ENCODE results near the gene MED16. TPM values are rescaled to one million over a fixed set of nuclear protein-coding genes. Genes with fewer than 3 reads are reported as not detected.

The MED16 gene
- polyA plus RNA-seq, 3 donors from 2014 or later, result 44.2 to 112 (median 48.0) TPM

GRCh38 chr19:911197-912033, 18.4 kb upstream of the MED16 start:
- Mint-ChIP-seq H3K36me3 (peaks cover 0 to 4% (median 0%) of the 10 kb centered on the region in 3 donors), H3K9me3 (no peaks in the 10 kb centered on the region), H3K27me3 (ENCODE audit: low read depth in 3 of 3) (peaks cover 5 to 29% (median 13%) of the 10 kb centered on the region in 3 donors), H3K4me3 (peak overlapping the region; percentile 75 to 82 (median 77)), H3K27ac (peak overlapping the region; percentile 68 to 91 (median 88)), H3K4me1 (peaks cover 25 to 31% of the 10 kb centered on the region in 2 donors)
- DNase-seq, result no peak

GRCh38 chr19:907183-907853, 14.3 kb upstream of the MED16 start:
- Mint-ChIP-seq H3K9me3 (no peaks in the 10 kb centered on the region), H3K27me3 (ENCODE audit: low read depth in 3 of 3) (peaks cover 0 to 13% (median 2%) of the 10 kb centered on the region in 3 donors), H3K27ac (peak overlapping the region in 5 of 6 donors; percentile 17 to 96 (median 40)), H3K4me3 (no peak overlapping the region), H3K4me1 (peaks cover 25 to 29% of the 10 kb centered on the region in 2 donors), H3K36me3 (no peaks in the 10 kb centered on the region)
- no peak for DNase-seq

GRCh38 chr19:906480-906879, 13.5 kb upstream of the MED16 start:
- Mint-ChIP-seq H3K27ac (peak overlapping the region in 4 of 6 donors; percentile 23 to 82 (median 40)), H3K4me1 (peaks cover 25 to 29% of the 10 kb centered on the region in 2 donors), H3K36me3 (no peaks in the 10 kb centered on the region), H3K27me3 (ENCODE audit: low read depth in 3 of 3) (peaks cover 0 to 13% (median 2%) of the 10 kb centered on the region in 3 donors), H3K9me3 (no peaks in the 10 kb centered on the region), H3K4me3 (no peak overlapping the region)
- DNase-seq, result no peak

- DNase-seq, result no peak
- Mint-ChIP-seq H3K4me3 (no peak overlapping the region), H3K27me3 (ENCODE audit: low read depth in 3 of 3) (peaks cover 0 to 4% (median 2%) of the 10 kb centered on the region in 3 donors), H3K27ac (no peak overlapping the region), H3K4me1 (peaks cover 13 to 17% of the 10 kb centered on the region in 2 donors), H3K36me3 (no peaks in the 10 kb centered on the region), H3K9me3 (no peaks in the 10 kb centered on the region)
These were observed 11.6 kb upstream of the MED16 start for GRCh38 chr19:904545-904944.

GRCh38 chr19:903266-903797, 10.3 kb upstream of the MED16 start:
- no peak for DNase-seq
- peaks cover 0 to 2% (median 0%) of the 10 kb centered on the region in 3 donors for H3K27me3 Mint-ChIP-seq (ENCODE audit: low read depth in 3 of 3)
- no peaks in the 10 kb centered on the region for H3K9me3 Mint-ChIP-seq

GRCh38 chr19:902446-903226, 9.6 kb upstream of the MED16 start:
- Mint-ChIP-seq H3K4me1 (peaks cover 0 to 5% of the 10 kb centered on the region in 2 donors), H3K9me3 (no peaks in the 10 kb centered on the region), H3K27ac (peak overlapping the region in 2 of 6 donors; percentile 17 to 50), H3K36me3 (no peaks in the 10 kb centered on the region), H3K27me3 (ENCODE audit: low read depth in 3 of 3) (peaks cover 0 to 2% (median 0%) of the 10 kb centered on the region in 3 donors), H3K4me3 (no peak overlapping the region)
- DNase-seq, result no peak

More at GRCh38 chr19:903266-903797, 10.3 kb upstream of the MED16 start:
- Mint-ChIP-seq H3K4me1 (peaks cover under 1 to 5% of the 10 kb centered on the region in 2 donors), H3K36me3 (no peaks in the 10 kb centered on the region), H3K4me3 (no peak overlapping the region), H3K27ac (no peak overlapping the region)

GRCh38 chr19:902093-902370, 9.0 kb upstream of the MED16 start:
- Mint-ChIP-seq H3K9me3 (no peaks in the 10 kb centered on the region), H3K4me3 (no peak overlapping the region), H3K36me3 (no peaks in the 10 kb centered on the region), H3K27me3 (ENCODE audit: low read depth in 3 of 3) (peaks cover 0 to 2% (median 0%) of the 10 kb centered on the region in 3 donors), H3K27ac (no peak overlapping the region), H3K4me1 (peaks cover 0 to 3% of the 10 kb centered on the region in 2 donors)
- DNase-seq, result no peak

- Mint-ChIP-seq H3K4me1 (peaks cover 0 to 2% of the 10 kb centered on the region in 2 donors), H3K9me3 (no peaks in the 10 kb centered on the region), H3K27ac (no peak overlapping the region), H3K36me3 (no peaks in the 10 kb centered on the region), H3K27me3 (ENCODE audit: low read depth in 3 of 3) (peaks cover 0 to 6% (median 0%) of the 10 kb centered on the region in 3 donors), H3K4me3 (no peak overlapping the region)
- DNase-seq, result no peak
These were observed 8.5 kb upstream of the MED16 start for GRCh38 chr19:901216-902092.

GRCh38 chr19:900302-901111, 7.5 kb upstream of the MED16 start:
- Mint-ChIP-seq H3K27me3 (ENCODE audit: low read depth in 3 of 3) (peaks cover 0 to 7% (median 0%) of the 10 kb centered on the region in 3 donors), H3K4me1 (peaks cover 0 to 2% of the 10 kb centered on the region in 2 donors), H3K9me3 (no peaks in the 10 kb centered on the region), H3K4me3 (no peak overlapping the region), H3K27ac (no peak overlapping the region), H3K36me3 (no peaks in the 10 kb centered on the region)
- no peak for DNase-seq

- H3K27me3 Mint-ChIP-seq (ENCODE audit: low read depth in 3 of 3), result peaks cover 0 to 7% (median 0%) of the 10 kb centered on the region in 3 donors
- H3K27ac Mint-ChIP-seq, result no peak overlapping the region
- no peak overlapping the region for H3K4me3 Mint-ChIP-seq
- no peak for DNase-seq
- peaks cover 0 to 2% of the 10 kb centered on the region in 2 donors for H3K4me1 Mint-ChIP-seq
- H3K9me3 Mint-ChIP-seq, result no peaks in the 10 kb centered on the region
- H3K36me3 Mint-ChIP-seq, result no peaks in the 10 kb centered on the region
These were observed 7.0 kb upstream of the MED16 start for GRCh38 chr19:900043-900301.

- no peak for DNase-seq
- Mint-ChIP-seq H3K27me3 (ENCODE audit: low read depth in 3 of 3) (peaks cover 0 to 7% (median 0%) of the 10 kb centered on the region in 3 donors), H3K4me1 (peaks cover 0 to 2% of the 10 kb centered on the region in 2 donors), H3K36me3 (no peaks in the 10 kb centered on the region), H3K4me3 (no peak overlapping the region), H3K27ac (no peak overlapping the region), H3K9me3 (no peaks in the 10 kb centered on the region)
These were observed 6.5 kb upstream of the MED16 start for GRCh38 chr19:899336-900042.

- H3K27me3 Mint-ChIP-seq (ENCODE audit: low read depth in 3 of 3), result peaks cover 2 to 7% (median 3%) of the 10 kb centered on the region in 3 donors
- no peak overlapping the region for H3K4me3 Mint-ChIP-seq
- no peak for DNase-seq
- no peaks in the 10 kb centered on the region for H3K9me3 Mint-ChIP-seq
- H3K36me3 Mint-ChIP-seq, result no peaks in the 10 kb centered on the region
- H3K4me1 Mint-ChIP-seq, result peaks cover under 1 to 3% of the 10 kb centered on the region in 2 donors
- H3K27ac Mint-ChIP-seq, result no peak overlapping the region
These were observed 5.7 kb upstream of the MED16 start for GRCh38 chr19:898663-899062.

Measured in immature natural killer cell (primary cell).